ENCODE data around the gene AKAP13. TPM values are rescaled to one million over a fixed set of nuclear protein-coding genes. Genes with fewer than 3 reads are reported as not detected.
A peak's percentile ranks its signal among the peaks of the same experiment; 100 is the strongest.

The AKAP13 gene
- total and polyA plus RNA-seq, 2 of the 13 experiments (the other 11 are each of a cell fraction or from before 2014, with no cell fraction given) = 6.7 to 27.1 TPM

- TF ChIP-seq ZNF318 (CRISPR knock-in tag; IDR thresholded peaks at IDR 0.05) (no peak), SMAD3 (CRISPR knock-in tag; IDR thresholded peaks at IDR 0.05) (peak; percentile 73; the same call in 1 of the 2 replicates), XBP1 (CRISPR knock-in tag; IDR thresholded peaks at IDR 0.05) (no peak), ZBTB33 (CRISPR knock-in tag; IDR thresholded peaks at IDR 0.05) (peak; percentile 20; the same call in 1 of the 2 replicates), ZNF335 (CRISPR knock-in tag; IDR thresholded peaks at IDR 0.05) (no peak), ZBTB43 (CRISPR knock-in tag; conservative IDR thresholded peaks at IDR 0.05) (peak; percentile 97), HES4 (CRISPR knock-in tag; IDR thresholded peaks at IDR 0.05; ENCODE audit: borderline replicate concordance) (no peak), ZNF614 (CRISPR knock-in tag; IDR thresholded peaks at IDR 0.05; ENCODE audit: borderline replicate concordance) (0 out of 2 replicates have a peak, but pooled peaks have one; percentile 46), ZGPAT (CRISPR knock-in tag; IDR thresholded peaks at IDR 0.05) (peak; percentile 73), MED1 (CRISPR knock-in tag; IDR thresholded peaks at IDR 0.05) (peak; percentile 83), HMG20A (CRISPR knock-in tag; IDR thresholded peaks at IDR 0.05; ENCODE audit: borderline replicate concordance) (peak; percentile 92; the same call in 1 of the 2 replicates), MED13 (CRISPR knock-in tag; IDR thresholded peaks at IDR 0.05) (no peak), ZNF557 (CRISPR knock-in tag; IDR thresholded peaks at IDR 0.05) (0 out of 2 replicates have a peak, but pooled peaks have one; percentile 32), ZSCAN20 (CRISPR knock-in tag; IDR thresholded peaks at IDR 0.05; ENCODE audit: borderline replicate concordance) (no peak), FOXA1 (IDR thresholded peaks at IDR 0.05) (peak; percentile 25; the same call in 1 of the 2 replicates), FOXA1 (CRISPR knock-in tag; IDR thresholded peaks at IDR 0.05) (peak; percentile 94), KAT8 (CRISPR knock-in tag; IDR thresholded peaks at IDR 0.05) (0 out of 2 replicates have a peak, but pooled peaks have one; percentile 32)
These were observed 327.3 kb downstream of the AKAP13 start (continued) for GRCh38 chr15:85707519-85708338.
